ENCODE measurements around the gene DOK7. TPM values are rescaled to one million over a fixed set of nuclear protein-coding genes. Genes with fewer than 3 reads are reported as not detected.
A peak's percentile ranks its signal among the peaks of the same experiment; 100 is the strongest.

The DOK7 gene, protein sequence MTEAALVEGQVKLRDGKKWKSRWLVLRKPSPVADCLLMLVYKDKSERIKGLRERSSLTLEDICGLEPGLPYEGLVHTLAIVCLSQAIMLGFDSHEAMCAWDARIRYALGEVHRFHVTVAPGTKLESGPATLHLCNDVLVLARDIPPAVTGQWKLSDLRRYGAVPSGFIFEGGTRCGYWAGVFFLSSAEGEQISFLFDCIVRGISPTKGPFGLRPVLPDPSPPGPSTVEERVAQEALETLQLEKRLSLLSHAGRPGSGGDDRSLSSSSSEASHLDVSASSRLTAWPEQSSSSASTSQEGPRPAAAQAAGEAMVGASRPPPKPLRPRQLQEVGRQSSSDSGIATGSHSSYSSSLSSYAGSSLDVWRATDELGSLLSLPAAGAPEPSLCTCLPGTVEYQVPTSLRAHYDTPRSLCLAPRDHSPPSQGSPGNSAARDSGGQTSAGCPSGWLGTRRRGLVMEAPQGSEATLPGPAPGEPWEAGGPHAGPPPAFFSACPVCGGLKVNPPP
- 0.23 TPM in 1 of 2 replicates, not detected in the other for total RNA-seq
- polyA plus RNA-seq = 1.1 and 1.8 TPM in 2 replicates

DNA sequence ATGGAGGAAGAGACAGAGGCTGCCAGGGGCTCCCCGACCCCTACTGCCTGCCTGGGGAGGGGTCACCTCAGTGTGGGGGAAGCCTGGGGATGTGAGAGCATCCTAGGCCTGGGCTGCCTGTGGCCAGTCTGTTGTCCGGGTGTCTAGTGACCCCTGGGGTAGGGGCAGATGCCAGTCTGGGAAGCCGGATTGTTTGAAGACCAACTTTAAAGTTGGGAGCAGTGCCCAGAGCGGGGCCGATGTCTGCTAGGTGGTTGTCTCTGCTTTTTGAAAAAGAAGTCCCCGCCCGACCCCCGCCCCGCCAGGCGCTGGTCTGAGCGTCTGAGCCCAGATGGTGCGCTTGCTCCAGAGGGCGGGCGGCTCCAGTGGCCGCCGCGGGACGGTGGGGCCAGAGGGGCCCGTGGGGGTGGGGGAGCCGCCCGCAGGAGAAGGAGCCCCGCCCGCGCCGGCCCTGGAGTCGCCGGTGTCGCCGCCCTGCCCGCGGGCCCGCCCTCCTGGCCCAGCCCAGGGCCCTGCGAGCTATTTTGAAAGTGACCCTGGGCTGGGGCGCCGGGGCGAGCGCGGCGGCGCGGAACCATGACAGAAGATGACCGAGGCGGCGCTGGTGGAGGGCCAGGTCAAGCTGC lies at the start of gene DOK7:
DOK7 (plus strand) TSS at position 517 of the 626 bp plus-strand sequence; CDS start at position 587, 70 bp downstream.
- Histone ChIP-seq H3K79me2 (no peaks in the 10 kb centered on the region), H3K36me3 (replicated peaks; ENCODE audit: insufficient read depth, low read depth) (no peaks in the 10 kb centered on the region), H3K9me2 (replicated peaks; ENCODE audit: insufficient read depth) (no peaks in the 10 kb centered on the region), H3K27ac (no peak within 1 kb of the TSS), H3K27me3 (peaks cover 8% of the 10 kb centered on the region), H3K4me1 (ENCODE audit: insufficient read depth) (no peaks in the 10 kb centered on the region), H2AFZ (no peak within 1 kb of the TSS), H3K9me3 (ENCODE audit: low read depth) (no peaks in the 10 kb centered on the region), H4K20me1 (ENCODE audit: insufficient read depth, poor library complexity, severe bottlenecking) (no peaks in the 10 kb centered on the region), H3K4me3 (no peak within 1 kb of the TSS), H3K4me2 (peak within 1 kb of the TSS; percentile 92)
- TF ChIP-seq EZH2phosphoT487 (IDR thresholded peaks at IDR 0.05; ENCODE audit: low read depth, severe bottlenecking, unreplicated experiment) = no peak
- 47% methylated on average over 4 of the region's 44 CpGs for WGBS (ENCODE audit: low lambda C conversion rate, missing lambda C conversion rate)
- DNase-seq (ENCODE audit: low spot score) = peak; percentile 54

DNA sequence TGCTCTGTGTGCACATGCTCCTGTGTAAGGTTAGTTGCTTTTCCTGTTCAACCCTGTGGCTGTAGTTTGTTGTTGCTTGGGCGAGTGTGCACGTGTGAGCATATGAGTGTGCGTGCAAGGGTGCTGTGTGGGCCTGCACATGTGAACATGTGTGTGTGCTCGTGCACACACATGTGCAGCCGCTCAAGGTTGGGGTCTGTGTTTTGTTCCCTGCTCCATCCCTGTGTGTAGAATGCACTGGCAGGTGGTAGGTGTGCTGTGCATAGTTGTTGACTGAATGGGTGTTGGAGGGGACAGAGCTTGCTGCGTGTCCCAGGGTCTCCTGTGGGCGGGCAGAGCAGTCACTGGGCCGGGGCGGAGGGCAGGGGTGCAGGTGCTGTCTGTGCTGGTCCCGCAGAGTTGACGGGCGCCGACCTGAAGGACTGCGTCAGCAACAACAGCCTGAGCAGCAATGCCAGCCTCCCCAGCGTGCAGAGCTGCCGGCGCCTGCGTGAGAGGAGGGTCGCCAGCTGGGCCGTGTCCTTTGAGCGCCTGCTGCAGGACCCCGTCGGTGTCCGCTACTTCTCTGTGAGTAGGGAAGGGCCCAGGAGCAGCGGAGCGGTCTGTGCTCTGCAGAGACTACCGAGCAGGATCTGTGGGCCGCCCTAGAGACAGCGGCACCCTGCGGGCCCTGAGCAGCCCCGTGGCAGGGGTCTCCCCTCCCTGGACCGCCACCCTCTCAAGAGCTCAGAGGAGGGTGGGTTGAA lies 49.3 kb upstream of the DOK7 start:
- no peak for TF ChIP-seq EZH2phosphoT487 (IDR thresholded peaks at IDR 0.05; ENCODE audit: low read depth, severe bottlenecking, unreplicated experiment)
- TF ChIP-seq EZH2 (IDR thresholded peaks at IDR 0.05; ENCODE audit: borderline replicate concordance) = no peak
- TF ChIP-seq, protein P1, sequence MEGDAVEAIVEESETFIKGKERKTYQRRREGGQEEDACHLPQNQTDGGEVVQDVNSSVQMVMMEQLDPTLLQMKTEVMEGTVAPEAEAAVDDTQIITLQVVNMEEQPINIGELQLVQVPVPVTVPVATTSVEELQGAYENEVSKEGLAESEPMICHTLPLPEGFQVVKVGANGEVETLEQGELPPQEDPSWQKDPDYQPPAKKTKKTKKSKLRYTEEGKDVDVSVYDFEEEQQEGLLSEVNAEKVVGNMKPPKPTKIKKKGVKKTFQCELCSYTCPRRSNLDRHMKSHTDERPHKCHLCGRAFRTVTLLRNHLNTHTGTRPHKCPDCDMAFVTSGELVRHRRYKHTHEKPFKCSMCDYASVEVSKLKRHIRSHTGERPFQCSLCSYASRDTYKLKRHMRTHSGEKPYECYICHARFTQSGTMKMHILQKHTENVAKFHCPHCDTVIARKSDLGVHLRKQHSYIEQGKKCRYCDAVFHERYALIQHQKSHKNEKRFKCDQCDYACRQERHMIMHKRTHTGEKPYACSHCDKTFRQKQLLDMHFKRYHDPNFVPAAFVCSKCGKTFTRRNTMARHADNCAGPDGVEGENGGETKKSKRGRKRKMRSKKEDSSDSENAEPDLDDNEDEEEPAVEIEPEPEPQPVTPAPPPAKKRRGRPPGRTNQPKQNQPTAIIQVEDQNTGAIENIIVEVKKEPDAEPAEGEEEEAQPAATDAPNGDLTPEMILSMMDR (IDR thresholded peaks at IDR 0.05; ENCODE audit: poor library complexity) = no peak
- no peaks in the 10 kb centered on the region for H3K27me3 ChIP-seq
- H3K4me3 ChIP-seq = no peak overlapping the region
- no peaks in the 10 kb centered on the region for H3K4me1 ChIP-seq (ENCODE audit: insufficient read depth)
- H3K9me3 ChIP-seq (ENCODE audit: low read depth) = no peaks in the 10 kb centered on the region
- no peaks in the 10 kb centered on the region for H3K36me3 ChIP-seq (replicated peaks; ENCODE audit: insufficient read depth, low read depth)
- no peak for DNase-seq (ENCODE audit: low spot score)
- no peak overlapping the region for H2AFZ ChIP-seq
- no peak overlapping the region for H3K27ac ChIP-seq
- WGBS (ENCODE audit: low lambda C conversion rate, missing lambda C conversion rate) = 95% methylated on average over 31 of the region's 32 CpGs
- H3K79me2 ChIP-seq = no peaks in the 10 kb centered on the region
- no peaks in the 10 kb centered on the region for H4K20me1 ChIP-seq (ENCODE audit: insufficient read depth, poor library complexity, severe bottlenecking)
- H3K9me2 ChIP-seq (replicated peaks; ENCODE audit: insufficient read depth) = no peaks in the 10 kb centered on the region
- H3K4me2 ChIP-seq = no peak overlapping the region

DNA sequence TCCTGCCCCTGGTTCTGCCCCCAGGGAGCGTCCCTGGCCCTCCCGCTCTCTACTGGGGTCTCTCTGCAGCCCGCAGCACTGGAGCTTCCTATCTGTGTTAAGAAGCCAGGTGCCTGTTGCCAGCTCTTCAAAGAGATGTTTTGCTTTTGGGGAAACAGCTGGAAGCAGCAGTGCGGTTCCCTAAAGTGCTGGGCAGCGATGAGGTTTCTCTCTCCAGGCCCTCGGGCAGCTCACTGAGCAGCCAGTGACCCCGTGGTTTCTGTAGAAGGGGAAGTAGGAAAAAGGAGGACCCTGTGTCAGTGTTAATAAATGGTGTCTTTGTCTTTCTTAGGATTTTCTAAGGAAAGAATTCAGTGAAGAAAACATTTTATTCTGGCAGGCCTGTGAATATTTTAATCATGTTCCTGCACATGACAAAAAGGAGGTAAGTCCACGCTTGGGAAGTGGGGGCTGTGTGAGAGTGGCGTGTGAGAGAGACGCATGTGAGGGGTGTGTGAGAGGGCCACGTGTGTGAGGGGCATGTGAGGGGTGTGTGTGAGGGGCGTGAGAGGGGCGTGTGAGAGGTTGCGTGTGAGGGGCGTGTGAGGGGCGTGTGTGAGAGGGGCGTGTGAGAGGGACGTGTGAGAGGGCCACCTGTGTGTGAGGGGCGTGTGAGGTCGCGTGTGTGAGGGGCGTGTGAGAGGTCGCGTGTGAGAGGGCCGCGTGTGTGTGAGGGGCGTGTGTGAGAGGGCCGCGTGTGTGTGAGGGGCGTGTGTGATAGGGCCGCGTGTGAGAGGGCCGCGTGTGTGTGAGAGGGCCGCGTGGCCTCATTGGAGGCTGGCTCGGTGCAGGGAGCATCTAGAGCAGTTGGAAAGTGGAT lies 48.5 kb upstream of the DOK7 start:
- Histone ChIP-seq H3K27ac (no peak overlapping the region), H3K9me2 (replicated peaks; ENCODE audit: insufficient read depth) (no peaks in the 10 kb centered on the region), H3K4me1 (ENCODE audit: insufficient read depth) (no peaks in the 10 kb centered on the region), H4K20me1 (ENCODE audit: insufficient read depth, poor library complexity, severe bottlenecking) (no peaks in the 10 kb centered on the region), H3K79me2 (no peaks in the 10 kb centered on the region), H3K4me3 (no peak overlapping the region), H3K4me2 (no peak overlapping the region), H3K9me3 (ENCODE audit: low read depth) (no peaks in the 10 kb centered on the region), H2AFZ (no peak overlapping the region), H3K36me3 (replicated peaks; ENCODE audit: insufficient read depth, low read depth) (no peaks in the 10 kb centered on the region), H3K27me3 (no peaks in the 10 kb centered on the region)
- 93% methylated on average over 25 of the region's 37 CpGs for WGBS (ENCODE audit: low lambda C conversion rate, missing lambda C conversion rate)
- TF ChIP-seq EZH2 (IDR thresholded peaks at IDR 0.05; ENCODE audit: borderline replicate concordance) = no peak
- TF ChIP-seq, protein P1 (IDR thresholded peaks at IDR 0.05; ENCODE audit: poor library complexity) = no peak
- TF ChIP-seq EZH2phosphoT487 (IDR thresholded peaks at IDR 0.05; ENCODE audit: low read depth, severe bottlenecking, unreplicated experiment) = no peak
- no peak for DNase-seq (ENCODE audit: low spot score)

All from hepatocyte (in vitro differentiated cells).